ENCODE measurements around the gene CELF1.

DNA sequence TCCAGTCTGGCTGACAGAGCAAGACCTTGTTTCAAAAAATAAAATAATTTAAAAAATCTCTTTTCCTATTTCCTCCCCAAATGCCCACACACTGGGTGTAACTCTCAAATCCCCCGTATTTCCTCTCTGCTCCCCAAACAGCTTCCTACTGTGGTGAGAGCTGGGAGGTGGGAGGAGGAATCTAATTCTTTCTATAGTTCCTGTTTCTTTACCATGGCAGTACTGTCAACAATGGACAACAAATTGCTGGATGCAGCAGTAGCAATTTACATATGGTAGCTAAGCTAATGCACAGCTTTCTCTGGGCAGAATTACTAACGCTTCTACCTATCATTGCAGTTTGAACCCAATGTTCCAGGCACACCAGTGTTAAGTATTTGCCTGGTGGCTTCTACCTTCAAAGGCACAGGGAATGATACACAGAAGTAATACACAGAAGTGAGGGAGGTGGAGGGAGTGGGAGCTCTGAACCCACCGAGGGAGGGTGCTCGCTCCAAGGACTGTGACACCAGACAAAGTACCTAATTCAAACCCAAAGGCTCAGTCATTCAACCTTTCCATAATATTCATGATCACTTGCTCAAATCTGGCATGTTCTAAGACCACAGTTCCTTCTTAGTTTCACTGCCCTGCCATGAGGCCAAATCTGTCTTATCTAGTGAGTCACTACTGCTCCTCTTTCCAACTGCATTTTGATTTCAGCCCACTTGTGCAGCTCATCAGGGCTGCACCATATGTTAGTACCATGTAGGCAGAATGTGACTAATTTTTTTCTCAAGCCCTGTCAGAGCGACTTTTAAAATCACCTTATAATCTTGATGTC is 37.9 kb downstream of the CELF1 start:
- TF ChIP-seq, protein P1, sequence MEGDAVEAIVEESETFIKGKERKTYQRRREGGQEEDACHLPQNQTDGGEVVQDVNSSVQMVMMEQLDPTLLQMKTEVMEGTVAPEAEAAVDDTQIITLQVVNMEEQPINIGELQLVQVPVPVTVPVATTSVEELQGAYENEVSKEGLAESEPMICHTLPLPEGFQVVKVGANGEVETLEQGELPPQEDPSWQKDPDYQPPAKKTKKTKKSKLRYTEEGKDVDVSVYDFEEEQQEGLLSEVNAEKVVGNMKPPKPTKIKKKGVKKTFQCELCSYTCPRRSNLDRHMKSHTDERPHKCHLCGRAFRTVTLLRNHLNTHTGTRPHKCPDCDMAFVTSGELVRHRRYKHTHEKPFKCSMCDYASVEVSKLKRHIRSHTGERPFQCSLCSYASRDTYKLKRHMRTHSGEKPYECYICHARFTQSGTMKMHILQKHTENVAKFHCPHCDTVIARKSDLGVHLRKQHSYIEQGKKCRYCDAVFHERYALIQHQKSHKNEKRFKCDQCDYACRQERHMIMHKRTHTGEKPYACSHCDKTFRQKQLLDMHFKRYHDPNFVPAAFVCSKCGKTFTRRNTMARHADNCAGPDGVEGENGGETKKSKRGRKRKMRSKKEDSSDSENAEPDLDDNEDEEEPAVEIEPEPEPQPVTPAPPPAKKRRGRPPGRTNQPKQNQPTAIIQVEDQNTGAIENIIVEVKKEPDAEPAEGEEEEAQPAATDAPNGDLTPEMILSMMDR (CRISPR knock-in tag; IDR thresholded peaks at IDR 0.05), result no peak
- TF ChIP-seq JUN (CRISPR knock-in tag; IDR thresholded peaks at IDR 0.05) (no peak), ZNF768 (CRISPR knock-in tag; IDR thresholded peaks at IDR 0.05) (no peak), ELF3 (CRISPR knock-in tag; IDR thresholded peaks at IDR 0.05) (no peak), JARID2 (CRISPR knock-in tag; IDR thresholded peaks at IDR 0.05; ENCODE audit: insufficient replicate concordance) (no peak), HDAC6 (IDR thresholded peaks at IDR 0.05; ENCODE audit: low read depth, low read length) (no peak), PRDM15 (CRISPR knock-in tag; IDR thresholded peaks at IDR 0.05) (no peak), EZH2 (conservative IDR thresholded peaks at IDR 0.05; ENCODE audit: low read depth, low read length) (no peak), ZFP90 (CRISPR knock-in tag; IDR thresholded peaks at IDR 0.05; ENCODE audit: borderline replicate concordance) (no peak)
